ENCODE results near the gene SLC25A20. TPM values are rescaled to one million over a fixed set of nuclear protein-coding genes. Genes with fewer than 3 reads are reported as not detected.

The SLC25A20 gene
- total and polyA plus RNA-seq, 5 donors from 2014 or later, result 8.0 to 32.6 (median 22.2) TPM

DNA sequence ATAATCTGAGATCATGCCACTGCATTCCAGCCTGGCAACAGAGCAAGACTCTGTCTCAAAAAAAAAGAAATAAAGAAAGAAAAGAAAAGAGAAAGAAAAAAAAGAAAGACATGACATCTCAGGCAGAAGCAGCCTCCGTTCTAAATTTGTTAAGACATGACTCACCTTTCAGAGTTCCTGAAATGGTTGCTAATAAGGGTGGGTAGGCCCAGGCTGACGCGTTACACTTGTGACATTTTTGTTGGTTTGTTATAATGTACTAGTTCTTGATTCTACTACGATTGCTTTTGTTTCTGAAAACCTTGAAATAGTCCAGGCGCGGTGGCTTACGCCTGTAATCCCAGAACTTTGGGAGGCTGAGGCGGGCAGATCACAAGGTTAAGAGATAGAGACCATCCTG, 21.0 kb downstream of the SLC25A20 start:
- Histone ChIP-seq H3K27ac (ENCODE audit: insufficient read depth, low read length, poor library complexity, severe bottlenecking) (no peak overlapping the region), H3K36me3 (ENCODE audit: control insufficient read depth, insufficient read depth, low read length) (peaks cover 20% of the 10 kb centered on the region), H3K27me3 (ENCODE audit: control insufficient read depth, insufficient read depth, low read length) (no peaks in the 10 kb centered on the region), H3K9me3 (ENCODE audit: control insufficient read depth in 2 of 2, low read length in 2 of 2) (no peaks in the 10 kb centered on the region), H3K4me1 (ENCODE audit: control insufficient read depth, insufficient read depth, low read length, poor library complexity, severe bottlenecking) (no peaks in the 10 kb centered on the region), H3K4me3 (ENCODE audit: low read depth, low read length) (no peak overlapping the region)
- Mint-ChIP-seq H3K9me3 (no peaks in the 10 kb centered on the region), H3K36me3 (peaks cover 16% of the 10 kb centered on the region), H3K4me3 (no peak overlapping the region), H3K27me3 (no peaks in the 10 kb centered on the region), H3K4me1 (peaks cover 0 to 2% (median 0%) of the 10 kb centered on the region in 4 donors), H3K27ac (no peak overlapping the region)
- ATAC-seq (ENCODE audit: low read depth in 2 of 2) (no peak), DNase-seq (no peak)

DNA sequence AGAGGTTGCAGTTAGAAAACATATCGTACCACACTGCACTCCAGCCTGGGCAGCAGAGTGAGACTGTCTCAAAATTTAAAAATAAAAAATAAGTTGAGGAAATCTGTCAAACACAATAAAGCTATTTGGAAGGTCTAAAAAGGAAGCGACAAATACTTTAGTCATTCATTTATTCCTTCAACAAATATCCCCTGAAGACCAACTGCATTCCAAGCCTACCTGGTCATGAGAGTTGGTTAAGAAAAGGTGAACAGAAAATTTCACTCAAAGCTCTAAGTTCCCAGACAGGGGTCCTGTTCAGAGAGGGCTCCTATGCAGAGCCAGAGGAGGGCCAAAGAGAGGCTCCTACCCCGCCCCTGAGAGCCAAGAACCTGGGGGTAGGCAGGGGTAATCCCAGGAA, 35.6 kb downstream of the SLC25A20 start:
- no peaks in the 10 kb centered on the region for H3K9me3 Mint-ChIP-seq
- no peak for DNase-seq
- Histone ChIP-seq H3K4me3 (ENCODE audit: low read depth, low read length) (no peak overlapping the region), H3K27me3 (ENCODE audit: control insufficient read depth, insufficient read depth, low read length) (no peaks in the 10 kb centered on the region), H3K9me3 (ENCODE audit: control insufficient read depth in 2 of 2, low read length in 2 of 2) (no peaks in the 10 kb centered on the region), H3K27ac (ENCODE audit: insufficient read depth, low read length, poor library complexity, severe bottlenecking) (no peak overlapping the region), H3K36me3 (ENCODE audit: control insufficient read depth, insufficient read depth, low read length) (peaks cover 27% of the 10 kb centered on the region), H3K4me1 (ENCODE audit: control insufficient read depth, insufficient read depth, low read length, poor library complexity, severe bottlenecking) (no peaks in the 10 kb centered on the region)
- no peak overlapping the region for H3K4me3 Mint-ChIP-seq
- no peaks in the 10 kb centered on the region for H3K27me3 Mint-ChIP-seq
- peak overlapping the region in 2 of 3 donors; percentile 46 to 60 for H3K27ac Mint-ChIP-seq
- peaks cover 0 to 2% (median under 1%) of the 10 kb centered on the region in 4 donors for H3K4me1 Mint-ChIP-seq
- no peak for ATAC-seq (ENCODE audit: low read depth in 2 of 2)
- H3K36me3 Mint-ChIP-seq, result peaks cover 30% of the 10 kb centered on the region

DNA sequence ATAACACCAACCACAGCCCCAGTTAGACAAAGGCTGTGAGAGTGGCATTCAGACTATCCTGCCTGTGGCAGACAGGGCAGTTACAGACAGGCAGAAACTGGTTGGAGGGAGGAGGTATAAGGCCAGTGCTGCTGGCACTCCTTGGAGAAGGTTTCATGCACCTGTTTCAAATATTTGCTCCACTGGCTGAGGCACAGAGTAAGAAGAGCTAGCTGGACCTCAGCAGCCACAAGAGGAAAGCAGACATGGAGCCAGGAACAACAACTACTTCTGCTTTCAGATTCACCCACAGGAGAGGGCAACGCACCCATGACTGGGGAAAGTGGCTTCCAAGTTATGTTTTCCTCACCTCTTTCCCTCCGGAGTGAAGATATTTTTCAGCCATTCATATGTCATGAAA, 39.5 kb downstream of the SLC25A20 start:
- Mint-ChIP-seq H3K27me3 (no peaks in the 10 kb centered on the region), H3K4me1 (peaks cover 0 to 2% (median 0%) of the 10 kb centered on the region in 4 donors), H3K4me3 (no peak overlapping the region), H3K27ac (no peak overlapping the region), H3K9me3 (no peaks in the 10 kb centered on the region), H3K36me3 (peaks cover 28% of the 10 kb centered on the region)
- Histone ChIP-seq H3K9me3 (ENCODE audit: control insufficient read depth in 2 of 2, low read length in 2 of 2) (no peaks in the 10 kb centered on the region), H3K27ac (ENCODE audit: insufficient read depth, low read length, poor library complexity, severe bottlenecking) (no peak overlapping the region), H3K27me3 (ENCODE audit: control insufficient read depth, insufficient read depth, low read length) (no peaks in the 10 kb centered on the region), H3K36me3 (ENCODE audit: control insufficient read depth, insufficient read depth, low read length) (peaks cover 40% of the 10 kb centered on the region), H3K4me3 (ENCODE audit: low read depth, low read length) (no peak overlapping the region), H3K4me1 (ENCODE audit: control insufficient read depth, insufficient read depth, low read length, poor library complexity, severe bottlenecking) (no peaks in the 10 kb centered on the region)
- DNase-seq, result no peak
- ATAC-seq (ENCODE audit: low read depth in 2 of 2), result no peak

DNA sequence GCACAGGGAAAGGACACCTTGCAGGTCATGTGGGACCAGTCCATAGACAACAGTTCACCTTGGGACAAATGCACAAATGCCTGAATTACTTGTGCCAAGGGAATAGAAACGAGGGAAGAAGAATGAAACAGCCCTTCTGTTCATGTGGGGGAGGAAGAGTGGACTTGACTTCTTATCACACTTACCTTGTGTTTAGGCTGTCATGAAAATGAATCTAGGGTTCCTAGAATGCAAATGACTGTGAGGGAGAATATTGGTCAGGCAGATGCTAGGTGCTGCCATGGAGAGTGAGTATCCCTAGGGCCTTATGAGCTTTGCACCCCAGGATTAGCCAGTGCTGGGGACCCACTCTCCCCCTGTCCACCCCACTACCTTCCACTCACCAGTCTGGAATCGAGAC, 40.0 kb downstream of the SLC25A20 start:
- H3K27ac Mint-ChIP-seq, result peak overlapping the region in 1 of 3 donors; percentile 62
- DNase-seq (no peak), ATAC-seq (ENCODE audit: low read depth in 2 of 2) (no peak)
- H3K36me3 Mint-ChIP-seq, result peaks cover 28% of the 10 kb centered on the region
- Histone ChIP-seq H3K4me1 (ENCODE audit: control insufficient read depth, insufficient read depth, low read length, poor library complexity, severe bottlenecking) (no peaks in the 10 kb centered on the region), H3K9me3 (ENCODE audit: control insufficient read depth in 2 of 2, low read length in 2 of 2) (no peaks in the 10 kb centered on the region), H3K36me3 (ENCODE audit: control insufficient read depth, insufficient read depth, low read length) (peaks cover 40% of the 10 kb centered on the region), H3K27ac (ENCODE audit: insufficient read depth, low read length, poor library complexity, severe bottlenecking) (no peak overlapping the region), H3K4me3 (ENCODE audit: low read depth, low read length) (no peak overlapping the region), H3K27me3 (ENCODE audit: control insufficient read depth, insufficient read depth, low read length) (no peaks in the 10 kb centered on the region)
- no peaks in the 10 kb centered on the region for H3K27me3 Mint-ChIP-seq
- H3K9me3 Mint-ChIP-seq, result no peaks in the 10 kb centered on the region
- peaks cover 0 to 6% (median 0%) of the 10 kb centered on the region in 4 donors for H3K4me1 Mint-ChIP-seq
- H3K4me3 Mint-ChIP-seq, result no peak overlapping the region

DNA sequence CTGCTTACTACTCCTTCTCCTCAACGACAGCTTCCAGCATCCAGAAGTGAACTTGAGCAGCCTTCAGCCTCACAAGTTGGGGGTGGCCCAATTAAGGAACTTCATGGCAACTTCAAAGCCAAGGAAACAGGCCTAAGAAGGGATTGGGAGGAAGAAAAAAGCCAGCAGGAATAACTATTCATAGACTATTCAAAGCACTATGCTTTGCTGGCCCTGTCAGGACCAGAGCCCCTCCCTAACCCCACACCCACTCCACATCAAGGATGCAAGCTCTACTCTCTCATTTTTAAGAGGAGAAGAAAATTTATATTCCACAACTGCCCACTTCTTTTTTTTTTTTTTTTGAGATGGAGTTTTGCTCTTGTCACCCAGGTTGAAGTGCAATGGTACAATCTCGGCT, 41.0 kb downstream of the SLC25A20 start:
- H3K36me3 ChIP-seq (ENCODE audit: control insufficient read depth, insufficient read depth, low read length), result peaks cover 40% of the 10 kb centered on the region
- H3K27ac ChIP-seq (ENCODE audit: insufficient read depth, low read length, poor library complexity, severe bottlenecking), result no peak overlapping the region
- DNase-seq (no peak), ATAC-seq (ENCODE audit: low read depth in 2 of 2) (no peak)
- H3K27me3 ChIP-seq (ENCODE audit: control insufficient read depth, insufficient read depth, low read length), result no peaks in the 10 kb centered on the region
- Mint-ChIP-seq H3K27me3 (no peaks in the 10 kb centered on the region), H3K36me3 (peaks cover 27% of the 10 kb centered on the region), H3K4me3 (no peak overlapping the region), H3K4me1 (peaks cover 0 to 6% (median 0%) of the 10 kb centered on the region in 4 donors), H3K9me3 (no peaks in the 10 kb centered on the region), H3K27ac (peak overlapping the region in 2 of 3 donors; percentile 34 to 39)
- no peaks in the 10 kb centered on the region for H3K9me3 ChIP-seq (ENCODE audit: control insufficient read depth in 2 of 2, low read length in 2 of 2)
- no peaks in the 10 kb centered on the region for H3K4me1 ChIP-seq (ENCODE audit: control insufficient read depth, insufficient read depth, low read length, poor library complexity, severe bottlenecking)
- no peak overlapping the region for H3K4me3 ChIP-seq (ENCODE audit: low read depth, low read length)

DNA sequence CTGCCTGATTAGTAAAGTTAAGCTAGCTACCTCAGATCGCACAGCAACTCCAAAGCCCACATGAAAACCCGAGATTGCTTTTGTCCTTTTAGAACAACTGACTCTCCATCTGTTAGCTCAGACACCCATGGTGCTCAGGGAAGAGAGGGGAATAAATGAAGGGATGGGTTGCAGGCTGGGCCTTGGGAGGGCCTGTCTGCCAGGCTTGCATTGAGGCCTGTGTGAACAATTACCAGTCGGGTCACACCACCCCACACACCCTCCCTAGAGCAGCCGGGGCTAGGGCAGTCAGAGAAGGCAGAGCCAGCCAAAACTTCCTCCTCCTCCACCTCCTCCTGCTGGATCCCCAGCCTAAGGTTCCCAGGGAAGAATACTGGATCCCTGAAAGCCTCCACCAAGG, 42.2 kb downstream of the SLC25A20 start:
- H3K4me1 ChIP-seq (ENCODE audit: control insufficient read depth, insufficient read depth, low read length, poor library complexity, severe bottlenecking), result no peaks in the 10 kb centered on the region
- Mint-ChIP-seq H3K27me3 (no peaks in the 10 kb centered on the region), H3K27ac (peak overlapping the region in 2 of 3 donors; percentile 39 to 60), H3K36me3 (peaks cover 18% of the 10 kb centered on the region), H3K4me1 (peaks cover 0 to 4% (median 0%) of the 10 kb centered on the region in 4 donors), H3K9me3 (no peaks in the 10 kb centered on the region), H3K4me3 (no peak overlapping the region)
- H3K27ac ChIP-seq (ENCODE audit: insufficient read depth, low read length, poor library complexity, severe bottlenecking), result no peak overlapping the region
- H3K36me3 ChIP-seq (ENCODE audit: control insufficient read depth, insufficient read depth, low read length), result peaks cover 33% of the 10 kb centered on the region
- no peaks in the 10 kb centered on the region for H3K27me3 ChIP-seq (ENCODE audit: control insufficient read depth, insufficient read depth, low read length)
- DNase-seq (no peak), ATAC-seq (ENCODE audit: low read depth in 2 of 2) (no peak)
- no peak overlapping the region for H3K4me3 ChIP-seq (ENCODE audit: low read depth, low read length)
- no peaks in the 10 kb centered on the region for H3K9me3 ChIP-seq (ENCODE audit: control insufficient read depth in 2 of 2, low read length in 2 of 2)

DNA sequence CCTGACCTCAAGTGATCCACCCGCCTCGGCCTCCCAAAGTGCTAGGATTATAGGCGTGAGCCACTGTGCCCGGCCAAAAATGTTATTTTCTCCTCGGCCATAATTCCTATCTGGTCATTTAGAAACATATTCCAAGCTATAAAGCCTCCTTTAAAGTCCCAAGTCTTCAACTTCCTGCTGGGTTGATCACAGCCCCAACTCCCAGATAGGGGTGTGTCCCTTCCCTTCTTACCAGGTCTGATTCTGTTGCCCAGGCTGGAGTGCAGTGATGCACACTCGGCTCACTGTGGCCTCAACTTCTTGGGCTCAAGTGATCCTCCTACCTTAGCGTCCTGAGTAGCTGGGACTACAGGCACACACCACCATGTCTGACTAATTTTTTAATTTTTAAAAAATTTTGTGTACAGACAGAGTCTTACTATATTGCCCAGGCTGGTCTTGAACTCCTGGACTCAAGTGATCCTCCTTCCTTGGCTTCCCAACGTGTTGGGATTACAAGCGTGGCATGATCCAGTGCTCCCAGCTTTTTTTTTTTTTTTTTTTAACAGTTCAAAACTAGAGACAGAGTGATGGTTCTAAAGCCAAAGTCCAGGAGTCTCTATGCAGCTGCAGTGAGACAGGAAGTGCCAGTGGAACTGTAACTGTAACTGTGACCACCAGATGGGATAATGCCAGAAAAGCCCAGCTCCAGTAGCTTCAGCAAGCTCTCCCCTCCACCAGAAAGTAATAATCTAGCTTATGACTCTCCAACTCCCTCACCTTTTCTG, 42.8 kb downstream of the SLC25A20 start:
- Mint-ChIP-seq H3K36me3 (peaks cover 18% of the 10 kb centered on the region), H3K9me3 (no peaks in the 10 kb centered on the region), H3K27ac (peak overlapping the region in 1 of 3 donors; percentile 39), H3K4me1 (peaks cover 0 to 4% (median 0%) of the 10 kb centered on the region in 4 donors), H3K4me3 (no peak overlapping the region), H3K27me3 (no peaks in the 10 kb centered on the region)
- H3K27ac ChIP-seq (ENCODE audit: insufficient read depth, low read length, poor library complexity, severe bottlenecking), result no peak overlapping the region
- peaks cover 29% of the 10 kb centered on the region for H3K36me3 ChIP-seq (ENCODE audit: control insufficient read depth, insufficient read depth, low read length)
- H3K9me3 ChIP-seq (ENCODE audit: control insufficient read depth in 2 of 2, low read length in 2 of 2), result no peaks in the 10 kb centered on the region
- H3K4me1 ChIP-seq (ENCODE audit: control insufficient read depth, insufficient read depth, low read length, poor library complexity, severe bottlenecking), result no peaks in the 10 kb centered on the region
- no peak overlapping the region for H3K4me3 ChIP-seq (ENCODE audit: low read depth, low read length)
- DNase-seq, result no peak
- no peak for ATAC-seq (ENCODE audit: low read depth in 2 of 2)
- H3K27me3 ChIP-seq (ENCODE audit: control insufficient read depth, insufficient read depth, low read length), result no peaks in the 10 kb centered on the region

DNA sequence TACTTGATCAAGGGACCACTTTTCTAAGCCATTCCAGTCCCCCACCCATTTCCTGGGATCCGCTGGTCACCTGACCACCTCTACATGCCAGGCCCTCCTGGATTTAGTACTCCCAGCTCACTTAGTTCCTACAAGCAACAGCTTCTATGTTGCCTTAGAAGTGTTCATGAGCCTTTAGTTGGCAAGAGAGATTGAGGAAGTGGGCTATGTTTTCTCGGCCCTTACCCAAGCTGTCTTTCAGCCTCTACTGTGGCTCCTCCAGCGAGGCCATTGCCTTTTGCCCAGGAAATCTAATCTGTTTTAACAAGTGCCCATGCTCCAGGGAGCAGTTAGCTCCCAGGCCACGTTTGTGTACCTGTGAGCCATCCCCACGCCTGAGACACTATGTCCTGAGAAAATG, 46.5 kb downstream of the SLC25A20 start:
- Mint-ChIP-seq H3K36me3 (peaks cover 5% of the 10 kb centered on the region), H3K4me3 (no peak overlapping the region), H3K4me1 (peaks cover 6 to 12% (median 10%) of the 10 kb centered on the region in 4 donors), H3K27ac (peak overlapping the region in 1 of 3 donors; percentile 63), H3K27me3 (no peaks in the 10 kb centered on the region), H3K9me3 (no peaks in the 10 kb centered on the region)
- Histone ChIP-seq H3K4me1 (ENCODE audit: control insufficient read depth, insufficient read depth, low read length, poor library complexity, severe bottlenecking) (peaks cover 7% of the 10 kb centered on the region), H3K9me3 (ENCODE audit: control insufficient read depth in 2 of 2, low read length in 2 of 2) (no peaks in the 10 kb centered on the region), H3K4me3 (ENCODE audit: low read depth, low read length) (no peak overlapping the region), H3K36me3 (ENCODE audit: control insufficient read depth, insufficient read depth, low read length) (peaks cover 6% of the 10 kb centered on the region), H3K27me3 (ENCODE audit: control insufficient read depth, insufficient read depth, low read length) (no peaks in the 10 kb centered on the region), H3K27ac (ENCODE audit: insufficient read depth, low read length, poor library complexity, severe bottlenecking) (no peak overlapping the region)
- DNase-seq (no peak), ATAC-seq (ENCODE audit: low read depth in 2 of 2) (no peak)
